GM18909 (cell line): ENCODE measurements around the gene ITSN1.
"Not testable (repeated sequence)": the region's sequence is repeated elsewhere in the genome, so short reads cannot be mapped to it uniquely, and the experiment has no call there.

ENCODE experiments used
- ATAC-seq: cut with Tn5 transposase; IDR thresholded peaks from one replicate; pipeline ENCODE4 v1.9.1; 2021; ENCODE audit warnings: mild to moderate bottlenecking; ENCODE audit not compliant: unreplicated experiment, poor library complexity

ITSN1 gene

DNA sequence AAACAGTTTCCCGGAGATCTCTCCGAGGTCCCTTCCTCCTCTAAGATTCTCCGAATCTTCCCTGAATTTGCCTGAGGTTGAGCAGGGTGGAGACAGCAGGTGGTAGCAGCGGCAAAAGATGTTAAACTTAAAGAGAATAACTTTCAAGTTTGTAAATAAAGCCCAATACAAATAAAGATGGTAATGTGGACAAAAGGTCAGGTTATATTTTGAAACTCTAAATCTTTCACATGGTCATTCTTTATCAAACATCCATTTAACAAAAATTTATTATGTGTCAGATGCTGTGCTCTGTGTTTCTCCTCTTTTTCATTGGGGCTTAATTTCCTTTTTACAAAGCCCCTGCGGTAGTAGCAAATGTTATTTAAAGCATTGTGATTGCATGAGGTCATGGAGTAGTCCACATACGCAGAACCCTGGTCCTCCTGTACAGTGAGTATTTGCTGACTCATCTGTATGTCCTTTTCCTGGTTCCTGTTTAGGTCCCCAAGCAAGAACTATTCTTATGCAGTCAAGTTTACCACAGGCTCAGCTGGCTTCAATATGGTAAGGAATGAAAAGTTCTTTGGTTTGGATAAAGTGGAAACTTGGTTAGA, 119.2 kb downstream of the ITSN1 start:
- no peak for ATAC-seq

GRCh38 chr21:33762803-33763581, 120.7 kb downstream of the ITSN1 start:
- no peak for ATAC-seq

DNA sequence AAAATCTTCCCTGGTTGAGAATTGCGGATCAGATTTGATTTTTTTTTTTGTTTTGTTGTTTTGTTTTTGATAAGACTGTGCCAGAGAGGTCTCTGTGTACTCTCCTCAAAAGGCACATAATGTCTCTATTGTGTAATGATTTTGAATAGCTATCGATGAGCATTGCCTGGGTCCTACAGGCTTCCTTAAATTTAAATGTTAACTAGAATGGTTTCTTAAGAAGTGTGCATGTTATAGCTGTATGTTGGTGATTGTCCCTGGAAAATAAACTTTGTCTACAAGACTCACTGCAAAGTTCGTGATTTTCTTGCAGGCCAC, 121.2 kb downstream of the ITSN1 start:
- no peak for ATAC-seq

DNA sequence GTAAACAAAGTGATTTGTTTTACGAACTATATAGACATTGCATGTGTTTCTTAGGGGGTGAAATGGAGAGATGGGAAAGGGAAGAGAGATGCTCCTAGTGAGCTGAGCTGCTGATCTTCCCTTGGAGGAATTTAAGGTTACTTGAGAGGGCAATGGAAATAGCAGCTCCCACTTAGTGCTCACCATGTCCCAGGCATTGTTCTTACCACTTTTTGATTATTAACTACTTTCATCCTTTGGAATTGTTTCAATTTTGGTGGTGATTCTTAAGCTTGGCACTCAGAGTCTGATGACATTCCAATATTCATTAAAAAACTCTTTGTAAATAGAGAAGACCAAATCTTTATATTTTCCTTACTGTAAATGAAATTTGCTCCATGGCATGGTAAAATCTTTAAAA, 124.9 kb downstream of the ITSN1 start:
- no peak for ATAC-seq

DNA sequence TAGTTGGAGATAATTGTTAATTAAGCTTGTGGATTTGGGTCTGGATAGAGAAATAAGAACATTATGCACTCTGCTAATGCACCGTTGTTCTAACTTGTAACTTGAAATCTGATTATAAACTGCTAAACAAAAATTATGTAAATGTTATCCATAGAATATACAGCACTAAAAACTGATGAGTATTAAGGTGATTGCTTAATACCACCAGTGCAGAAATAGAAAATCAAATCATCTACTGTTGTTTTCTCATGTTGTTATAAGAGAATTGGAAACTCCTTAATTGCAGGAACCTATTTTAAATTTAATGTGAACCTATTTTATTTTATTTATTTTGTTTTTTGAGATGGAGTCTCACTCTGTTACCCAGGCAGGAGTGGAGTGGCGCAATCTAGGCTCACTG, 125.7 kb downstream of the ITSN1 start:
- ATAC-seq = no peak

- ATAC-seq = no peak
Measured at GRCh38 chr21:33769057-33769456, 126.8 kb downstream of the ITSN1 start.

GRCh38 chr21:33770542-33770941, 128.2 kb downstream of the ITSN1 start:
- ATAC-seq = no peak

DNA sequence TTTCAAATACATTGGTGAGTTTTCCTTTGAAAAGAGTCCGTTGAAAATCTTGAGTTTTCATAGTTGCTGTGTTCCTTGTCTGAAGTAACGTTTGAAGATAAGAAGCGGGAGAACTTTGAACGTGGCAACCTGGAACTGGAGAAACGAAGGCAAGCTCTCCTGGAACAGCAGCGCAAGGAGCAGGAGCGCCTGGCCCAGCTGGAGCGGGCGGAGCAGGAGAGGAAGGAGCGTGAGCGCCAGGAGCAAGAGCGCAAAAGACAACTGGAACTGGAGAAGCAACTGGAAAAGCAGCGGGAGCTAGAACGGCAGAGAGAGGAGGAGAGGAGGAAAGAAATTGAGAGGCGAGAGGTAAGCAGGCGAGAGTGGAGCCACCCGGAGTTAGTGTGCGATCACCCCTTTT, 129.7 kb downstream of the ITSN1 start:
- no peak for ATAC-seq

DNA sequence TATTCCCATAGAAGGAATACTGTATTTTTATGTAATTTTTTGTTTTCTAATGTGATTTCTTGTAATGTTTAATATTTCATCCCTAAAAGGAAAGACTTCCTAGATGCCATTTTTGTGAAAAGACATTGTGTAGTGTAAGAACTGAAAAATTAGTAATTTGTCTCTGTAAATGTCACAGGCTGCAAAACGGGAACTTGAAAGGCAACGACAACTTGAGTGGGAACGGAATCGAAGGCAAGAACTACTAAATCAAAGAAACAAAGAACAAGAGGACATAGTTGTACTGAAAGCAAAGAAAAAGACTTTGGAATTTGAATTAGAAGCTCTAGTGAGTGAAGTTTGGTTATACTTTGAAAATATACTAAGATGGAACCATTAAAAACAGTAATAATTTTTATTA, 132.2 kb downstream of the ITSN1 start:
- ATAC-seq = no peak

DNA sequence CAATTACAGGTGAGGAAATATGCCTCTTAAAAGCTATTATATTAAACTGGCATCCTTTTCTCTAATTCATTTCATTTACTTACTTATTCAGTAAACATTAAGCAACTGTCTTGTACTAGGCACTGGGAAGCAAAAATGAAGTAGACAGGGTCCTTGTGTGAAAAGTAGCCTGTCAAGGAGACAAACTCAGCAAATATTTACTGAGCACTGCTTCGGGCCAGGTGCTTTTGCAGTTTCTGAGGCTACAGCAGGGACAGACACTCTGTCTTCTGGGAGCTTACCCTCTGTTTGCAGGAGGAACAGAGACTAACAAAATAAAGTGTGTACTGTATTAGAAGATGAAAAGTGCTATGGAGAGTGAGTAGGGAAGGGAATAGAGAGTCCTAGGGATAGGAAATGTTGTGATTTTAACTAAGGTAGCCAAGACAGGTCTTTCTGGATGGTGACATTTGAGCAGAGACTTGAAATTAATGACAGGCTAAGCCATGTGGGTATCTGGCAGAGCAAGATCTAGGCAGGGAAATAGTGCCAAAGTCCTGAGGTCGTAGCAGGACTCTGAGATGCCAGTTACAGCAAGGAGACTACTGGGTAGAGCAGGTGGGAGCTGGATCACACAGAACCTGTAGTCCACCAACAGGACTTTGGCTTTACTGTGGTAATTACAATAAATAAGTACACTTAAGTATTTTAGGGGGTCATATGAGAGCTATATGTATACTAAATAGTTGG, 133.0 kb downstream of the ITSN1 start:
- ATAC-seq = no peak

DNA sequence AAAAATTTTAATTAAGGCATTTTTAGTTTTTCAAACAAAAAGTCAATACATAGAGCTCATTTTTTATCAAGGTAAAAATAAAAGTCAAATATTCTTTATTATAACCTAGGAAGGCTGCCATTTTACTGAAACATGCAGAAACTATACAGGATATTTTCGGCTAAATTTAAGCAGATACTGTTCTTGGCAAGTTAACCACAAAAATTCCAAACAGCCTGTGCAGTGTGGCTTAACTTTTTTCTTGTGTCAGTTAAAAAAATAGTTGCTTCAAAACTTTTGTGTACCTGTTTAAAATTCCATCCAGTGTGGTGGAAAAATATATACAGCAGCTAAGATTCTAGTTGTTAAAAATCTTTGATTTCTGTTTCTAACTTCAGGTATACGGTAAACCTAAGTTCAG, 138.3 kb downstream of the ITSN1 start:
- no peak for ATAC-seq

DNA sequence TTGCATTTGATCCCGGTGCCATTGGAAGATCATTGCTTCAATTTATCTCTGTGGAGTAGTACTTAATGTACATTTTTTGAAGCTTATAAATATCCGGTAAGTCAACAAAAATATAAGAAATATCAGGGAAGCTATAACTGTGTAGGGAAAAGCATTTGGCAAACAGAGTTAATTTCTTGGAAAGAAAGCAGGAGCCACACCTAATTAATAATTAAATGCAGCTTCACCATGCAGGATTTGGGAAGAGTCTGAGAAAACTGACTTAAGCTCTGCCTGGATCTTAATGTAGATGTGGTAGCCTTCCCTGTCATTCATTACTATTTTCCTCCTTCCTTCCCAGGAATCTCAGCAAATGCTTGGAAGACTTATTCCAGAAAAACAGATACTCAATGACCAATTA, 138.8 kb downstream of the ITSN1 start:
- no peak for ATAC-seq

DNA sequence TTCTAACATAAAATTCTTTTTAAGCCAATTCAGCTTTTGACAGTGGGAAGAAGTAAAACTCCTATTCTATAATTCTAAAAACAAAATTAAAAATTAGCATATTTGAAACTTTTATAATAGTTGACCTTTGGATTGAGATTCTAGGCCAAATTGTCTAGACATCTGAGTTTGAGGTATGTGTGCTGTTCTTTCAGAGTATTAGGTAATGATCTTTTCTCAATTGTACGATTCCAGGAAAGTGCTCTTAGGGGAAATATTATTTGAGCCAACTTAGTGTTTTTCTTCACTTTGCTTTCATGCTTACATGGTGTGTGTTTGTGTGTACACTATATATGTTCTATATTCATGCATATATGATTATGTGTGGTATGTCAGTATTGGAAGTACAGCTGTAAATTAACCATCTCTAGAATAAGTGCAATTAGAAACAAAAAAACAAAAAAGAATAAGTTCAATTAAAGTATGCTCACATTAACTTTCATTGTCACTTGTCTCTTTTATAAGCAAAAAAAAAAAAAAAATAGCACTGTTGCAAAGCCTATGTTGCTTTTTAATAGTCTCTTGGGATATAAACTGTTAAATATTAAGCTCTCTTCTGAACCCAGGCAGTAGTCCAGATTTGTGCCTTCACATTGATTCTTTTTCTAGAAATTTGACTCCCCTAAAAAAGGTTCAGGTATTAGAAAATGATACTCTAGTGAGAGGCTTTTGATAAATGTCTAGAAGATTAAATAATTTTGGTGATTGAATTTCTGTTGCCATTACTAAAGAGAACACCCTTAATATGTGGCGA, 141.1 kb downstream of the ITSN1 start:
- ATAC-seq = no peak

DNA sequence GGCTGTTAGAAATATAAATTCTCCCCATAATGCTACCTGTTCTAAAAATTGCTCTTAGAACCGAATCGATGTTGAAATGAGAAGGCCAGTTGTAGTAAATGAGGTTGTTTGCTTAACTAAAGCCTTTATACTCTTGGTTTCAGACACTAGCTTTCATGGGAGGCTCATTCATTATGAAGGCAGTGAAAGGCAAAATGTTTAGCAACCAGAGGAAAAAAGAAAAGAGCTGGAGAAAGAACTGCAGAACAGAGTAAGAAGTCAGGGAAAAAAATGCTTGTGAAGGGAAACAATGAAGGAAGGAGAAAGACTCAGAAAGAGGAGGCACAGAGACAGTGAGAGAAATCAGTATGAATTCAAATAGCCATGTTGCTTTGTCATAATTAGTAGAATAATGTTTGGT, 145.1 kb downstream of the ITSN1 start:
- no peak for ATAC-seq

- ATAC-seq = not testable (repeated sequence)
Measured at GRCh38 chr21:33788438-33788837, 146.1 kb downstream of the ITSN1 start.

DNA sequence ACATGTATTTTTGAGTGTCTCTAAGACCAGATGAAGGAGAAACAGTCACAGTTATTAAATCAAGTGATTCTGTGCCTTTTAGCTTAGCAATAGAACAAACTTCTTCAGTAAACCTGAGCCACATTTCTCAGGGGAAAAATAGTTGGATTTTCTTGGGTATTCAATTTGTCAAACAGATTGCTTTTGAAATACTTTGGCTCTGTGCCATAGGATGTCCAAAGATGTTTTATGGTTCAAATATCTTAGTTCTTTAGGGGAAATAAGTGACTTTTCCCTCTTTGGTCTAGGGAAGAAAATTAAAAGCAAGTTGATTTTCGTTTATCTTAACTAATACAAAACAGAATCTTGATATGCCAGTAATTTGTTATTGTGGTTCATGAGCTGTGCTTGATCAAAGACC, 147.4 kb downstream of the ITSN1 start:
- no peak for ATAC-seq

- no peak for ATAC-seq
Measured at GRCh38 chr21:33791073-33791472, 148.8 kb downstream of the ITSN1 start.

- no peak for ATAC-seq
Measured at GRCh38 chr21:33794596-33794995, 152.3 kb downstream of the ITSN1 start.

GRCh38 chr21:33797565-33797964, 155.3 kb downstream of the ITSN1 start:
- no peak for ATAC-seq

GRCh38 chr21:33799378-33800090, 157.2 kb downstream of the ITSN1 start:
- ATAC-seq = no peak
